ENCODE data around the gene MTMR3. TPM values are rescaled to one million over a fixed set of nuclear protein-coding genes. Genes with fewer than 3 reads are reported as not detected.

MTMR3 gene
- total RNA-seq, 1 experiment from 2014 or later: 13.0 TPM

DNA sequence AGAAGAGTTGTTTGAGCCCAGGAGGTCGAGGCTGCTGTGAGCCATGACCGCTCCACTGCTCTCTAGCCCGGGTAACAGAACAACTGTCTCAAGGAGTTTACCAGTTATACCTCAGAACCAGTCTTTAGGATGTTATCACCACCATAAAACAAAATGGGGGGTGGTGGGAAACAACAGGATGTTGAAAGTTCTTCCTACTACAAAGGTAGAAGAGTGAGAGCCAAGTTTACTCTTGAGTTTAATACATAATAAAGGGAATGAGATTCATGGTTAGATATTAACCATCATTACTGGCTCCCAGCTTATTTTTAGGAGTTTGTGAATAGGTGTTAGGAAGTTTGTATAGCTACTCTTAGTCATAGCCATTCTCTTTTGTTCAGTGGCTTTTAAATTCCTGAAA lies 118.5 kb downstream of the MTMR3 start:
- no peak for DNase-seq (ENCODE audit: low spot score)

DNA sequence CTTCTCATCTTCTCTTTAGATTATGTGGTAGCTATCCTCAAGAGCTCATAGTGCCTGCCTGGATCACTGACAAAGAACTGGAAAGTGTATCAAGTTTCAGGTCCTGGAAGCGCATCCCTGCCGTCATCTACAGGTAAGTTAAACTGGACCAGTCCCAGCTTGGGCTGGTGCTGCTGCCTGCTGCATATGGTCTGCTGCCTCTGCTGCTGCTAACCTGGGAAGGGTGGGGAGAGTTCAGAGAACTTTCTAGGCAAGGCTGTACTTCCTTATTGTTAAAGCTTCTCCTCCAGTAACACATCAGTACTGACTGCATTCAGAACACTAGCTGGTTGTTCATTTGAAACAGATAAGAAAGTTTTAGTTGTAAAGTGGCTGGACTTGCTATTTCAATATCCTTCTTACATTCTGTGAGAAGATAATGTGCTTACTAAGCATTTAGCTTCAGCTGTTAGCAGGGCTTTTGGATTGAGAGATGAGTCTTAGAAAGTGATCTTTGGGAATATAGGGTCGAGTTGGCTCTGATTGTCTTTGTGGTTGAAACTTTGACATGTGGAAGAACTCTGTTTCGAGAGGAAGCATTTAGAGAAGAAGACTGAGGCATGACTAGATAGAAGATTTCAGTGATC lies 120.0 kb downstream of the MTMR3 start:
- no peak for DNase-seq (ENCODE audit: low spot score)

DNA sequence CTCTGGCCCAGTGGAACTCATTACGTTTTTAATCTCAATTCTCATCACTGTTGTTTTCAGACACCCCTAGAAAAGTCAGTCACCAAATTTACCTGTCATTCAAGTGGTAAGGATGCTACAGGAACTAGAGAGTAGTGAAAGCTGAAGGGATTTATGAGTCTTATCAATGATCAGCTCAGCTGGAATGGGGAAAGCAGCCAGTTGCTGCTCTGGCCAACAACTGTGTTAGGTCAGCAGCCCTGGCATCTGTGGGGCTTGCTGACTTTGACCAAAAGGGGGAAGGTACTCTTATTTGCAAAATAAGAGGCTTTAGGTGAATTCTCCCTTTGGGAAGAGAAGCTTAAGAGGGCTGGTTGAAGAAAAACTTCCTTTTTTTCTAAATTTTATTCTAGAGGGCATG lies 121.1 kb downstream of the MTMR3 start:
- DNase-seq (ENCODE audit: low spot score): no peak

DNA sequence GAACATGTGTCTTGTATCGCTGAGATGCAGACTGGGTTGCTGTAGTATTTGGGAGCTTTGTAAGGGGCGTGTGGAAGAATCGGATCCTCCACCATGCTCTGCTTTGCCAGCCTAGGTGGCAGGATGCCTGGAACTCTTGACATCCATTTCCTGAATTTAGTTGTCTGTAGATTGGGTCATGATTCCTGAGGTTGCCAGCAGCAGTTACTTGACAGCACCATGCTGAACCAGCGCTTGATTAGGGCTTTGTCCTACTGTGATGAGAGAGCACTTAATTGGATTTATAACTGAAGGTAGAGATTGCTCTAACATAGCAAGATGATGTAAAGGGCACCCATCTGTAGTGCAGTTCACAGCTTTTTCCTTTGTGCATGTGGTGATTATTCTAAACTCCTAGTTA lies 121.7 kb downstream of the MTMR3 start:
- DNase-seq (ENCODE audit: low spot score): no peak

DNA sequence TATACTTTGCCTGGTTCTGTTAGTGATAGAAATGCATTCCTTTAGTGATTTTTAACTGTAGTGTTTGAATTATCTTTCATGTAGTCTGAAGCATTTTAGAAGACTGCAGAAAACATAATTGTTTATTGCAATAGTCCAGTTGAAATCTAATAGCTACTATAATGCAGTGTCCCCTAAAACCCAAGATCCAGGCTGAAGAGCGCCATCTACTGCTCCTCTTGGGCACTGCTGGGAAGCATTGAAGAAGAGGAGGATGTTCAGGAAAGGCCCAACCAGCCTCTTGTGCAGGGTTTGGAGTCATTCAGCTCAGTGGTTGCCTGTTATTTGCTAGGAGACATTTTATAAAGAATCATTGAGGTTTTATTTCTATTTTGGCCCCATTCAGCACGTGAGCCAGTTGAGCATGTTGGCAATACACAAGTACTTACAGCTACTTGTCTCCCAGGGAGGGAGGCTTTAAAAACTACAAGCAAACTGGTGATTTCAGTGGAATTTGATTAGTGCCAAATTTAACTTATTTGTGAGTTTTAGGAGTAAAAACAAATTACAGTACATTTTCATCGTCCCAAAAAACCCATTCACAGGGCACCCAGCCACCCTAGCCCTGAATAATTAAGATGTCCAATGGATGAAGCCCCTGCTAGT lies 122.4 kb downstream of the MTMR3 start:
- DNase-seq (ENCODE audit: low spot score): peak; percentile 88

DNA sequence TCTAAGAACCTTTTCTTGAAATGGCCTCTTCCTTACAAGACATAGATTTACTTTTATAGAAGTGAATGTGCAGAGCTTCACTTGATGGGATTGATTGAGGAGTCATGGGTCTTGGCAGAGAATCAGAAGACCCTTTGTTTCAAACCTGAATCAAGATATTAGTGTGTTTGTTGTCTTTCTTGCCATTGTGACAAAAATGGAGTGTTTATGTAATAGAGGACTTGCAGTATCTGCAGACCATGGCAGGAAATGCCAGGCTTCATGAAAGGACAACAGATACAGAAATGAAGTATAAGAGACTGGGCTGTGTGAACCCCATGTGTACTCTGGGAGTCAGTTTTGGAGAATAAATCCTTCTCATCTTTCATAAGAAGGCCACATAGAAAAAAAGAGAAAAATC lies 124.4 kb downstream of the MTMR3 start:
- DNase-seq (ENCODE audit: low spot score): no peak

DNA sequence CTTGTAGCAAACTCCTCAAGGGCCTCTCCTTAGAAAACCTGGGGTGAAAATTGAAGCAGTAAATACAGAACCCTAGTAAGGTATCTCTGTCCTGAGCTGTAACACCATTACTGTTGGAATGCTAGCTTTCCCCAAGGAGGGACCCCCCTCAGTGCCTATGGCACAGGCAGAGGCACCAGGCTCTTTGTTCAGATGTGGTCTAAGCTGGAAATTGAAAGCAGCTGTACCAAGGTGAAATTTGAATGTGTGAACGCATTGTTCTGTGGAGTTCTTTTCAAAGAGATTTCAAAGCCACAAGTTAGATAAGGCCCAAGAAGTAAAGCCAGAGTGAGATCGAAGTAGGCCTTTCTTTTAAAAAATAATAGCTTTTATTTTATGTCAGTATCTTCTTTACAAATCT lies 125.4 kb downstream of the MTMR3 start:
- no peak for DNase-seq (ENCODE audit: low spot score)

DNA sequence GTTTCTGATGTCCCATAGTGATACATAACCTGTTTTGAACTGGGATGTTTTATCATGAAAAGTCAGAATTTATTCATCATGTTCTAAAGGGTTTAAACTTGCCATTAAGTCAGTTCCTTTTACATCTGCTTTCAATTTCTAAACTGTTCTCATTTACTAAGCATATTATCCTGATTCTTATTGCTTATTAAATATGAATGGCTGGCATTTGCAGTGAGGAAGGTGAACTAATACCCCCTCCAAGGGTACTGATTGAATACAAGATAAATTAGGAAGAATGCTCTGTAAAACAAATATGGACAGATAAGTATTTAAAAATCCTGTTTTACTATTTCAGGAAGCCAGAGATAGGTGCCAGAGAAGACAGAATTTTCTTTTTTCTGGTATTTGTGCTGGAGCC lies 126.5 kb downstream of the MTMR3 start:
- no peak for DNase-seq (ENCODE audit: low spot score)

DNA sequence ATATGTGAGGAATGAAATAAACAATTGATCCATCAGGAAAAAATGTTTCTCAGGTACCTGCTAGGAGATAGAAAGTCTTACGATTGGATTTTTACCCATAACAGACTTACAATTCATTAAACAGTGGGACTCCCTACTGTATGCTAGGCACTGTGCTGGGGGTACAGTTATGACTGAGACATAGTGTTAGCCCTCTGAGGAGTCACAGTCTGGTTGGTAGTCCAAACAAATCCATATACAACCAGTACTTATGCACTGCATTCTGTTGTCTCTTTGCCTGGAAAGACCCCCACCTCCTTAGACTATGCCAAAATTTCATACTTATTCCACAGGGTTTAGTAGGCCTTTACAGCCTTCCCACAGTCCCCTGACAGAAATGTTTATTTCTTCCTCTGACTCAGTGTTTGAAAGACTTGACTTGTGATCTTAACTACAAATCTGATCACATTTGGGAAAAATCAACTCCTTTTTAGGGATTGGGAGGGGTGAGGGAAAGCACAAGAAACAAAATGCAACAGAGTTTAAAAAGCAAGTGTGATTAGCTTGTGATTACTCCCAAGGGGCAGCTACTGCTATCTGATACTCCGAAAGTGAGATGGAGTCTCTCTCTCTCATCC lies 127.9 kb downstream of the MTMR3 start:
- no peak for DNase-seq (ENCODE audit: low spot score)

DNA sequence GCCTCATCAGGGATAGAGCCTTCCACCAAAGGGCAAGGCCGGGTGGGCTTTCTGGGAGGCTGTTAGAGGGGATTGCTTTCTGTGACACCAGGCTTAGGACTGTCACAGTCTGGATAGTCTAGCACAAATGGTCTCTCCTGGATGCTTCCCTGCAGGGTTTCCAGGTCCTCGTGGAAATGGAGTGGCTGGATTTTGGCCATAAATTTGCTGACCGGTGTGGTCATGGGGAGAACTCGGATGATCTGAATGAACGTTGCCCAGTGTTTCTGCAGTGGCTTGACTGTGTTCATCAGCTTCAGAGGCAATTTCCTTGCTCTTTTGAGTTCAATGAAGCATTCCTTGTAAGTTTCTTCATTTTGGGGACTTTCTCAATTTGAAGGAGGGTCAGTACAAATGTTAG lies 130.2 kb downstream of the MTMR3 start:
- no peak for DNase-seq (ENCODE audit: low spot score)

DNA sequence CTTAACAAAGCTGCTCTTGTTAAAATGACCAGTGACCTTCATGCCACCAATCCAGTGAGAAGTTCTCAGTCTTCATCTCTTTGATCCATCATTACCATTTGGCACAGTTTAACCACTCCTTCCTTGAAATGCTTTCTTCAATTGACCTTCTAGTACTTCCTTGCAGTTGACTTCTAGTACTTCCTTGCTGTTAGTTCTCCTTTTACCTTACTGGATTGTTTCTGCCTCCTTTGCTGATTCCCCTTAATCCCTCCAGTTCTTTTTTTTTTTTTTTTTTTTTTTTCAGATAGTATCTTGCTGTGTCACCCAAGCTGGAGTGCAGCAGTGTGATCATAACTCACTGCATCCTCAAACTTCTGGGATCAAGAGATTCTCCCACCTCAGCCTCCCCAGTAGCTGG lies 131.3 kb downstream of the MTMR3 start:
- no peak for DNase-seq (ENCODE audit: low spot score)

DNA sequence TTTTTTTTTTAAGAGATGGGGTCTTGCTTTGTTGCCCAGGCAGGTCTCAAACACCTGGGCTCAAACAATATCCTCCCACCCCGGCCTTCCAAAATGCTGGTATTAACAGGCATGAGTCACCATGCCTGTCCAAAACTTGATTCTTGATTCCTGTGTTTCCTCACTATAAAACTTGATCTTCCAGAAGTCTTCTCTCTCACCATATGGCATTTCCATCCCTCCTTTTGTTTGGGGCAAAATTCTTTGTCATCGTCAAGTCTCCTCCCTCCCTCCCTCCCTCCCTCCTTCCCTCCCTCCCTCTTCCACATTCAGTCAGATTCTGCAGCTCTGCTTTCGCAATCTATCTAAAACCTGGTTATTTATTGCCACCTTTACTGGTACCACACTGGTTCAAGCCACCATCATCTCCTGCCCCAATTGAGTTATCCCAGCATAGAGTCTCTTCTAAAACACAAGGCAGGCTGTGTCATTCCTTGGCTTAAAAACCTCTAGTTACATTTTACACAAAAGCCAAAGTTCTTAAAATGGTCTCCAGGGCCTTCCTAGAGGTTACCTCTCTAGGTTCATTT lies 132.3 kb downstream of the MTMR3 start:
- no peak for DNase-seq (ENCODE audit: low spot score)

DNA sequence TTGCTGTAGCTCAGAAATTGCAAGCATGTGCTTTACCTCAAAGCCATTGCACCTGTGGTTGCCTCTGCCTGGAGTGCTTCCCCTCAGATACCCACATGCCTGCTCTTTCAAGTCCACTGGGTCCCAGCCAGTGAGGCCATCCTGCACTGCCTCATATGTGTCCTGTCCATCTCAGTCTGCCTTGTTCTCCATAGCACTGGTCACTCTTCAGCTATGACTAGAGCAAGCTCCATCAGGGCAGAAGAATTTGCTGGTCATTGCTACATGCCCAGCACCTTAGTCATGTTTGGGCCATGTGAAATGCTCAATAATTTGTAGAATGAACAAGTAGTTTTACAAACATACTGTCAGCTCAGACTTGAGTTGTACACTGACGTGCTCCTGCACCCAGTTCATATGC lies 132.9 kb downstream of the MTMR3 start:
- no peak for DNase-seq (ENCODE audit: low spot score)

DNA sequence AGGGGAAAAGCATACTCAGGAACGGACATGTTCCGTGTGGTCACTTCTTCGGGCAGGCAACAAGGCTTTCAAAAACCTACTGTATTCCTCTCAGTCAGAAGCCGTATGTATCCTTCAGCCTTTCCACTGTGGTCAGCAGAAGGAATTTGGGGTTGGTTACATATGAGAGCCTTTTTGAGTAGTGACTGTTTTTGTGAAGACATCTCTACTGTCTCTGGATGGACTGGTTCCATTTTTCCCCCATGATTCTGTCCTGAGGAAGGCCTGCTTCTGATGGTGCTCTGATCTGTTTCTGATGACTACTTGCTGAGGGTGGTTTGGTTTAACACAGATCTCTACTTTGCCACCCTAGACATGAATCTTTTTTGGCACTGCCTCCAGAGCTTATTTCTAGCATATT lies 133.6 kb downstream of the MTMR3 start:
- no peak for DNase-seq (ENCODE audit: low spot score)

DNA sequence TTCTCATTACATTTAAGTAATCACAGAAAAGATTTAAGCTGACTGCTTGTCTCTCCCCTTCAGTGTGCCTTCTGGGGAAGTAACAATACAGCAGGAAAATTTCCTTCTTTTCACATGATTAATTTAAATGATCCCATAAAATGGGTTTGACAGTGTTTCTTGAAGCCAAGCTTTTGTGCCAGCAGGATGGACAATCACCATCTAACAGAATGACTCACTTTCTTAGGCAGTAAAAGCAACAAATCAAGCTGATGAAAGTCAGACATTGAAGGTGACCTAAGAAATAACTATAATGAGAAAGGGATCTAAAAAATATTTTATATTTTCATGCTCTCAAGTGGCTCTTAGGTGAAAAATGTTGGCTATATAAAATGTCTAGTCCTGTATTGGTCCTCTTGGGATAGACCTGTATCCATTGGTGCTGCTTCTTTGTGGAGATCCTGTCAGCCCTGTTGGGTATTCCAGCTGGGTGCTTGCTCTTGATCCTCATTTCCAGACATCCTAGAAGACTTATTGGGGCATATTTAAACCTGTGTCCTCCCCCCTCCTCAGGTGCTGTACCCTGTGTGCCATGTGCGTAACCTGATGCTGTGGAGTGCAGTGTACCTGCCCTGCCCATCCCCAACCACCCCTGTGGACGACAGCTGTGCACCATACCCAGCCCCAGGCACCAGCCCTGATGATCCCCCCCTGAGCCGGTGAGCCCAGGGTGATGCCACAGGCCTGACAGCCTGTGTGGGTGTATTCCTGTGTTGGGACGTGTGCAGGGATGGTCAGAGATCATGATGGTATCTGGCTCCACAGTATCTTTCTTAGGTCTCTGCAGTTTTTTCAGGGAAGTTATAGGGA lies 134.6 kb downstream of the MTMR3 start:
- no peak for DNase-seq (ENCODE audit: low spot score)

DNA sequence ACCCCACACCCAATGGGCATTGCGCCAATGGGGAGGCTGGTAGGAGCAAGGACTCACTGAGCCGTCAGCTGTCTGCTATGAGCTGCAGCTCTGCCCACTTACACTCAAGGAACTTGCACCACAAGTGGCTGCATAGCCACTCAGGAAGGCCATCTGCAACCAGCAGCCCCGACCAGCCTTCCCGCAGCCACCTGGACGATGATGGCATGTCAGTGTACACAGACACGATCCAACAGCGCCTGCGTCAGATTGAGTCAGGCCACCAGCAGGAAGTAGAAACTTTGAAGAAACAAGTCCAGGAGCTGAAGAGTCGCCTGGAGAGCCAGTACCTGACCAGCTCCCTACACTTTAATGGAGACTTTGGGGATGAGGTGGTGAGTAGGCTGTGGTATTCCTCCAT lies 137.5 kb downstream of the MTMR3 start:
- no peak for DNase-seq (ENCODE audit: low spot score)

DNA sequence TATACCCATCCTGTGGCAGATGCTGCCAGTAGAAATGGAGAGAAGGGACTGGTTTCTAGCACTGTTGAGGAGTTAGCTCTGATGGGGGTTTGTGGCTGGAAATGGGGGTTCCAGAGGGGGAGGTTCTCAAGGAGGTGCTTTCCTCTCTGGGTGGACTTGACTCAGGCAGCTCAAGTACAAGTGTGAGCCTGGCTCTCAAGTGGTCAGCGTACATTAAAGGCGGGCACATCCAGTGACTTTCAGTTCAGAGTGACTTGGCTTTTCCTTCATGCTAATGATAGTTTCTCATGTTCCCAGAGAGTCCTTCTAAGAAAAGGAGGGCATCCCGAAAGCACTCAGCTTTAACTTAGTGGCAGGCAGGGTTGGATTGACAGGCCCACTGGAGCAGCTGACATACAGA lies 138.4 kb downstream of the MTMR3 start:
- DNase-seq (ENCODE audit: low spot score): no peak

DNA sequence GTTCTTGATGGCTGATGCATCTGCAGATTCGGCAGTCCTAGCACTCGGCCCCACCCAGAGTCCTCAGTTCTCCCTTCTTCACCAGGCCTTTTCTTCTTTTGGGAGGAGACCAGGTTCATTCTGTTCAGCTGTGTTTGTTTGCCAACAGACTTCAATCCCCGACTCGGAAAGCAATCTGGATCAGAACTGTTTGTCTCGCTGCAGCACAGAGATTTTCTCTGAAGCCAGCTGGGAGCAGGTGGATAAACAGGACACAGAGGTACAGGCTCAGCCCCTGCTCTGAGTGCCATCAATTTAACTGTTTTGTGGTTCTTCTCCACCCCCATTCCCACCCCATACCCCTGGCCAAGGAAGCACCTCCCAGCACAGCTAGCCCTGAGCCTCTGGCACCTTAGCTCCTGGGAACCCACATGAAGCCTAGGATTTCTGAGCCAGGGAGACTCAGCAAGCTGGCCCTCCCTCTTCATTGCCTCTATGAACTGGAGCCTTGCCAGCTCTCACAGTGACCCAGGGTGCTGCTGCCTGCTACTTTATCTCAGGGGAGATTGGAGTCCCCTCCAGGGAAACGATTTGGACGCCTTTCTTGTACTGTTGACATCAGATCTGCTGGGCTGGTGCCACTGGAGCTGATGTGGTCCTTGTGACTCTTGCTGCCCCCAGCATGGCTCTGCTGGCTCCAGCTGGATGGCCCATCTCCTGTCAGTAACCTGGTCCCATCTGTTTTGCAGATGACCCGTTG lies 139.1 kb downstream of the MTMR3 start:
- no peak for DNase-seq (ENCODE audit: low spot score)

DNA sequence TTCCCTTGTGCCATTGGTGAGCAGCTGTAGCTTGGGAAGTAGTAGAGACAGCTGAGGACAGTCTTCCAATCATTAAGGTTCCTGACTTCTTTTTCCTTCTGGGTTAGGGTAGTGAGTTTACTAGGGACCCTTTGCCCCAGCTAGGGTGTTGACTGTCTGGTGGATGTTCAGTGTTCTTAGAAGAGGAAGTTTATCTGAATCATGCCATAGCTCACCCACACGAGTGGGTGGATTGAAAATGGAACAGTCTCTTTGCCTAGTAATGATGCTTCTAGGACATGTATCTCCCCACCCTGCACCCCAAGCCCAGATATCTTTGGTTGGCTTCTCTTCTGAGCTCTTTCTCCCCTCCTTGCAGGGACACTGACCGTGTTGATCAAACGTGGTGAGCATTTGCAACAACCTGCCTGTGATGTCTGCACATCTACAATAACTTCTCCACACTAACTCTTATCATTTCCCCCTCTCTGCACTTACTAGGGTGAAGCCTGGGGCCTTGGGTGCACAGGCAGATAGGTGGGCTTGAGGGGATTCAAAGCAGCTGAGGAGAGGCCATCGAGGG lies 140.2 kb downstream of the MTMR3 start:
- no peak for DNase-seq (ENCODE audit: low spot score)

DNA sequence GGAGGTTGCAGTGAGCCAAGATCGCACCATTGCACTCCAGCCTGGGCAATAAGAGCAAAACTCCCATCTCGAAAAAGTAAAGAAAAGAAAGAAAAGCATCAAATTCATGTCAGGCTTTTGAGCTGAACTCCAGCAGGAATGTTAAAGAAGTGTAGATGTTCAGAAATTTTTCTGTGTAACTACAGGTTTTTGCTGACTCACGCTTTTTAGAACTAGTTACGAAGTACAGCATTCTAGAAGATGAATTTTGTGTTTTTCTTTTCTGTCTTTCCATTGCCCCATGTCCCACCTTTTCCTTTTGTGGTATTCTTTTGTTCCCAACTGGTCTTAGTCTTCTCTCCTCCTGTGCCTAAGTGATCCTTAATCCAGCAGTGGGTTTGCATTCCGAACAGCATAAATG lies 141.3 kb downstream of the MTMR3 start:
- no peak for DNase-seq (ENCODE audit: low spot score)

DNA sequence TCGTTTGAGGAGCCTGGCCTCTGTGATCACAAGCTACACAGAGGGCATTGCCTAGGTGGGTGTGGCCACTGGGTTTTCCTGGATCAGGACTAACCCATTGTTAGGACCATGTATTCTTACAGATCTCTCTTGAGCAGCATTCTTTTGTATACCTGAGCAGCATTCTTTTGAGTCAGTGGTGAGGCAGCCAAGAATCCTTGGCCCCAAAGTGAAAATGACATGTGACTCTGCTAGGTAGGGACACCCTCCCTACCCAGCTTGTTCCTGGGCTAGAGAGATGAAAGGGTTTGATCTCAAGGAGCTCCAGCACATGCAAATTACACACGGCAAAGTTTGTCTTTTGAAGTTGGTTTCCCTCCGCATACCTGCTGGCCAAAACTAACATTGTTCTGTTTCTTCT lies 142.2 kb downstream of the MTMR3 start:
- no peak for DNase-seq (ENCODE audit: low spot score)

Measured in HT-29 (cell line).